Activated CD4-positive, alpha-beta T cell treated with anti-CD3 and anti-CD28 coated beads, Interleukin-2, Interleukin-6, amounts not matched to agents 100 ng/mL and 50 ng/mL, durations not matched to agents 16 hours and 8 hours (primary cell): ENCODE data around the gene CBLN1.
"Not testable (repeated sequence)": the region's sequence is repeated elsewhere in the genome, so short reads cannot be mapped to it uniquely, and the experiment has no call there.

Experiments
- DNase-seq: peaks from one replicate; pipeline ENCODE4 v3.0.0-alpha.2; 2020

Gene CBLN1

DNA sequence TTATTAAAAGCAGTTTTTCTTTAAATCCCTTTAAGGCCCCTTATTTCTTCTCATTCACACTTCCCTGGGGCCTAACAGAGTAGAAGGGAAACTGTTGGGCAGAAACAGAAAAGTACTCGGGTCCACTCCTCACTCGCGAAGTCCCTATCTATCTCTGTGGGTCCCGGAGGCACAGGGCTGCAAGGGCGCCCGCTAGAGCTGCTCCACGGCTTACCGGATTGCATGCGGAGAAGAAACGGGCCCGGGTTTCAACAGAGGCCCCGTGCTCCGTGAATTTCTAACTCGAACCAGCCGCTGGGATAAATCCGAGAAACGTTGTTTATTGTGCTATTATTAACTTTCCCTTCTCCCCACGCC is 4.3 kb downstream of the CBLN1 start:
- no peak for DNase-seq

DNA sequence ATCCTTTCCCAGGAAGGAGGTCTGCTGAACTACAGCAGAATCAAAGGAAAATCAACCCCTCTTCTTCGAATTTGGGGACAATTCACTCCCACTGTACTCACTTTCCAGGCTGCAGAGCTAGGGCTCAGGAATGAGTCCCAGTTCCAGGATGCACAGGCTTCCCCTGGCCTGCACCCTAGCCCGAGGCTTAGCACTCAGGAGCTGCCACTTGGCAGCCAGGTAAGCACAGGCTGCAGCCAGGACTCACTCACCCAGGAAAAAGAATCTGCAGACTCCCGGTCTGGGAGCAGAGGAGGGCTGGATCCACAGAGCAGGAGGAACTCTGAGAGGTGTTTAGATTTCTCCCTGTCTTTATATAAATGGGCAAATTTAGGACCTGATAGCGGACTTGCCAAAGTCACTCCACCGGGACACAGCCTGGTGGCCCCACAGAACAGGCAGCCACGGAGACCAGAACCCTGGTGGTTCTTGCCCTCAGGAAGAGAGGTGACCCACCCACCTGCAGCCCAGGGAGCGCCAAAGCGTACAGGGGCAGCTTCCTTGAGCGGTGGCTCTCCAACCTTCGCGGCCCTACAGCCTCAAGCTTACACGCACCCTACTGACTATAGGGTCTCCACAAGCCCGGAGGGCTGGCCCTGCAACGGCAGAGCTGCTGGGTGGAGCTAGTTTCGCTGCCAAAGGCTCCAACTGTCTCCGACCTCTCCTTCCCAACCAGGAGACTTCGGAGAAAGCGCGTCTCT is 4.8 kb downstream of the CBLN1 start:
- no peak for DNase-seq

DNA sequence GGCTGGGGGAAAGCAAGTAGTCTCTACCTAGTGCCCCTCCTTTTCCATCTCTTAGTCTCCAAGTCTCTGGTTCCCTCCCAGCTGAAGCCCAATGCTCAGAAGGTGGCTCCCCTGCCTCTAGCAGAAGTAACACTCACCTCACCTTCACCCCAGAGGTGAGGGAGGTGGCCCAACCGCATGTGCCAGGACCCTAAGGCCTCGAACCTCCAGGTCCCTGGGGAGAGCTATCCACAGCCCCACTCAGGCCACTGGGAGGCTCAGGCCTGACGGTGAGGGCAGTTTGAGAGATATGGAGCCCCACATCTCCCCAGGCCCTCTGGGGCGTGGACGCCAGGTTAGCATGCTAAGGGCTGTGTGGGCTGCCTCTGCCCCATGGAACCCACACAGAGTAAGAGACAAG is 5.8 kb downstream of the CBLN1 start:
- DNase-seq = no peak

DNA sequence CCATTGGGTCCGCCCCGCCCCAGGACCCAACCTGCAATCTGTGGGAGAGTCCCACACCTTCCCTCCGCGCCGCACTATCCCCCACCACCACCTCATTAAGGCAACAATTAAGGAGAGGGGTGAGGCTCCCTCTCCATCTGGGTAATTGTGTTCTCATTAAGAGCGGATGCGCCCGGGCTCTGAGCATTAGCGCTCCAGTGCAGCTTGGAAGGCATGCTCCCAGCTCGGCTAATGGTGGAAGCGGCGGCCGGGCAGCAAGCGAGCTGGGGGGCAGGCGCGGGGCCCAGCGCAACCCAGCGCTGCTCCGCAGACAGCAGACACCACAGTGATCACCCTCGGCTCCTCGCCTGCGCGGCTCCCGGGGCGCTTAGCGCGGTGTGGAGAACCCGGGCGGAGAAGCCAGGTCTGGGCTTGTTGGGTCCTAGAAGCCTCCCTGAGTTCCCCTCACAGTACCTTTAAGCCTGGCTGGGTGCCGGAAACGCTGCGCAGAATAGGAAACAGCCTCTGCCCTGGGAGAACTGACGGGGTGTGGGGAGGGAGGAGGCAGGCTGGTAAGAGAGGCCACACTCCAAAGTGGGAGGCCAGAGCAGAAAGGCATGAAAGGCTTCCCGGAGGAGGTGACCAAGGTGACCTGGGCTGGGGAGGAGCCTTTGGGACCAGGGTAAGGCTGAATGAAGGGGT is 6.4 kb downstream of the CBLN1 start:
- no peak for DNase-seq

DNA sequence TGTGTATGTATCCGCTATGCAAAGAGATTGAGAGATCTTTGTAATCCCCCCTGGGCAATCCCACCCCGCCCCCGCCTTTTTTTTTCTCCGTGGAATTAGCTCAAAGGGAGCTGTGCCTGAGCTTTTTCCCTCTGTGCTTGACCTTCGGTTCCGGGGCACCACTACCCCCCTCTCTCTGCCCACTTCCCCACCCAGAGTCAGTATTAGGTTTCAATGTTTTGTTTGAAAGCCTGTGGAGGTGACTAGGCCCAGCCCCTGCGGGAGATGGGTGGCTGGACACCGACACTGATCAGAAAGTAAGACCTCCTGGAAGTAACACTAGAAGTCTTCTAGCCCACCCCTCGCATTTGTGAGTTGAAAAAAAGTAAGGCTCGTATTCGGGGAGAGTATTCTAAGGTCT is 7.0 kb downstream of the CBLN1 start:
- no peak for DNase-seq

DNA sequence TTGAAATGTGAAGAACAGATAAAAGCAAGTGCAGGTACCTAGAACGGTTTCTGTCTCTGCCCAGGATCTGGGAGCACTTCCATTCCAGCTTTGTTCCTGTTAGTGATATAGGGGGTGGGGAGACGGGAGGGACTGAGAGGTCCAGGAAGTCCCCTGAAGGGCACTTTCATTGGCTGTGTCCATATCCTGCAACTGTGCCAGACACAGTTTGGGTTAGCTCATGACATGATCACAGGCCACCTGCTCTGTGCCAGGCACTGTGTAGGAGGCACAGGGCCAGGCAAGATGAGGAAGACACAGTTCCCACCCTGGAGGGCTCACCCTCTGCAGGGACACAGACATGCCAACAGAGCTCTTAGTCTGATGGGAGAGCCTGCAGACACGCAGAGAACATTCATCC is 7.9 kb downstream of the CBLN1 start:
- DNase-seq = no peak

DNA sequence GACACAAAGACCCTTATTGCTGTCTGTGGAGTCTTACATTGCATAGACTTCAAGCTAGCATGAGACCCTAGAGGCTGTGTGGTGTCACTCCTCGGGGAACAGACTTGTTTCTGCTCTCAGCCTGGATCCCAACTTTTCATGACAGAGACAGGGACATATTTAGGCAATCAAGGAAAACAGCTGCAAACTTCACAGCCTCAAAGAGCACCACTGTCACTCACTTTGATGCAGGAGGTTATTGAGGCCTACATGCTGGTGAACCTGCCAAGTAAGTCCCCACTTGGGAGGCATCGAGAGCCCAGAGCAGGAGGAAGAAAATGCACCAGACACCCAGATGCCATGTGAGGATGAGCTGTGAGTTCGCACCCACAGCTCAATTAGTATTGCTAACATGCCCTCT is 10.3 kb downstream of the CBLN1 start:
- no peak for DNase-seq

DNA sequence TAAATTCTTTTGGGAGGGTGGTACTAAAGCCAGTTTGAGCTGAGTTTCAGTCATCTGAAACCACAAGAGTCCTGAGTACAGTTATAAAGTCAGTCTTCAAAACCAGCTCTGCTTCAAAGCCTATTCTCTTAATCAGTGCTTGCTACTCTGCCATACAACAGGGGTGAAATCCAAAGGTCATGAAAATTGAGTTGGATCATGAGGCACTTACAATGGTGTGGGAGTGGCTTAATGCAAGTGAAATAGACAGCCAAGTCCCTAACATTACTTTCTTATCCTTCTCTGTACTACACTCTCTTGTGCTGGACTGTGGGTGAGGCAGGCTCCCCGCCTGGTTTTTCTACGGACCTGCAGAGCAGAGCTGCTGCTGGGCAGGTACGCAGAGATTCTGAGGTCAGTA is 12.4 kb downstream of the CBLN1 start:
- no peak for DNase-seq

DNA sequence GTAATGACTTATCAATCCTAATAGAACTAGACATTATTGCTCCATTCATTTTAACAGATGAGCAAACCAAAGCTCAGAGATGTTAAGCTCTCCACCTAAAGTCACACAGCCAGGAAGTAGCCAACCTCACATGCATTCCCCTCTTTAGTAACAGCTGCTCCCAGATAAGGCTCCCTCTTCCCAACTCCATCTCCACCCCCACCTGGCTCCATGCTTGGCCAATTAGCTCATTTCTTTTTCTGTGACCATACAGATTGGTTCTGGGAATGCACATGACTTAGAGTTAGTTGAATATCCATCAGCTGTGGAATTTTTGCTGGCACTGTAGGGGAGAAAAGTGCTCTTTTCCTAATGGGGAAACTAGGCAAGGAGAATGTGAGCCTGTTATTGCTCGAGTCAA is 13.0 kb downstream of the CBLN1 start:
- DNase-seq = no peak

DNA sequence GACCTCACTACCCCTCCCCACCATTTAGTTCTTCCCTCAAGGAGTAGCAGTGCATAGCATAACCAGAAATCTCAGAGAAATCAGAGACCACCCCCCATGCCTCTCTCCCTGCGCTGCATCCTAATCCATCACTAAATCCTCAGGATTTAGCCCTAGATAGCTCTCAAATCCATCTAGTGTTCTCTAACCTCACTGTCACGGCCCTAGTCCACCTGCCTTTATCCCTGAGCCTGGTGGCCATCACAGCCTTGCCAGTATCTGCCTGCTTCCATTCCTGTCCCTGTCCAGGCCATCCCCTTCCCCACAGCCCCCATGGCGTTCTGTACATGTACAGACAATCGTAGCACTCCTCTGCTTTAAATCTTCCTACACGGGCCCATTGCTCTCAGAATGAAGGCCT is 19.1 kb downstream of the CBLN1 start:
- no peak for DNase-seq

DNA sequence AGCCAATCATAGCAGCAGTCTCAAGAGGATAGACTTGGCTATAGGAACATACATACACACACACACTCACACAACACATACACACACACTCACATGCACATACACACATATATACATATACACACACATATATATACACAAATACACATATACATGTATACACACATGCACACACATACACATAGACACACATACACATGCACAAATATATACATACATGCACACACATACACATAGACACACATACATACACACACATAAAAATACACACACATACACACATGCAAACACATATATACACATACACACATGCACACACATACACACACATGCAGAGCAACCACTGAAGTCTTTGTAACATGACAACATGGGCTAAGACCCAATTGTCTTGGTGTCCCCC is 19.7 kb downstream of the CBLN1 start:
- no peak for DNase-seq

DNA sequence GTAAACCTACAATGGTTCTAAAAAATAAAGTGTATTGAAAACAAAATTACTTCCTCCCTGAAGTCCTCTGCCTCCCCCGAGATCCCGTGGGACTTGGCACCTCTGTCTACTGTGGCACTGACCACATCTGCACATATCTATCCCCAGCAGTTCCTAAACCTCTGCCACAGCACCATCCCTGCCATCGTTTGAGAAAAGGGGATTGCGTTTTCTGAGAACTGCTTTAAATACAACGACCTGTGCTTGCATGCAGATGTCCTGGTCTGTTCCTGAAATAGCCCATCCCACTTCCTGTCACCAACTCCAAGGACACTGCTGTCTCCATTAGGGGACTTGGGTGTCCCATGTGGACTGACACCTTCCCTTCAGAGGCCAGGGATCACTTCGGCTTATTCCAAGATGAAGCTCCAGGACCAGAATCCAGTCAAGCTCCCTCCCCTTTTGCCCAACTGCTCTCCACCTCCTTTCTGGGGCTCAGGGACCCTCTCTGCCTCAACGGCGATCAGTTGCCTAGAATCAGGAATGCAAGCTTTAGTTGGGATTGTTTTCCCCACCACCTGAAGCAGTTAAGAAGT is 20.6 kb downstream of the CBLN1 start:
- DNase-seq = no peak

DNA sequence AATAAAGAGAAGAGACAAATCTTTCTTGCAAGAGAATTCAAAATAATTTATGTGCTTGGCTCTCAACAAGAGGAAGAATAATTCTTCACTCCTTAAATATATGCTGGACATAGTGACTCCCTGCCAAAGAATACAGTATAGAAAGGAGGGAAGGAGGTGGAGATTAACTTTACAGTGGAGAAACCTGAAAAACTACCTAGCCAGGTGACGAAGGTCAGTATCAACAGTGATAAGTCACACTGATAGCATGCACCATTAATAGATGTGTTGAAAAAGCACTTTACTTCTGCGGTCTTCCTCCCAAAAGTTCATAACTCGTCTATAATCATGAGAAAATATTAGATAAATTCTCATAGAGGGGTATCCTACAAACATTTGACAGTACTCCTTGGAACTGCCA is 21.4 kb downstream of the CBLN1 start:
- no peak for DNase-seq

DNA sequence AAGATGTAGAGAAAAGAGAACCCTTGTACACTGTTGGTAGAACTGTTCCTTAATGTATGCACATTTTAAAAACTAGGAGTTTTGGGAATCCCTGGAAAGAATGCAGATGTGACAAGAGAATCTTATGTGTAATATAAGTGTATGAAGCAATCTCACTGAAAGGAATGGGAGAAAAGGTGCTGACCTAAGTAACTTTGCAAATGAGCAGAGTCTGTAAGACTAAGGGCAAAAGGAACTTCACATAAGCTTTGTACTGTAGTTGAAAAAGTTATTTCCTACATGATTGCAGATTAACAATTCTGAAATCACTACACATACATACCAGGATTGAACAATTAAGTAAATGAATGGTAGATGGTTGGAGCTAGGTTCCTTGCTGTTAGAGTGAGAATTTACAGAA is 22.3 kb downstream of the CBLN1 start:
- no peak for DNase-seq

DNA sequence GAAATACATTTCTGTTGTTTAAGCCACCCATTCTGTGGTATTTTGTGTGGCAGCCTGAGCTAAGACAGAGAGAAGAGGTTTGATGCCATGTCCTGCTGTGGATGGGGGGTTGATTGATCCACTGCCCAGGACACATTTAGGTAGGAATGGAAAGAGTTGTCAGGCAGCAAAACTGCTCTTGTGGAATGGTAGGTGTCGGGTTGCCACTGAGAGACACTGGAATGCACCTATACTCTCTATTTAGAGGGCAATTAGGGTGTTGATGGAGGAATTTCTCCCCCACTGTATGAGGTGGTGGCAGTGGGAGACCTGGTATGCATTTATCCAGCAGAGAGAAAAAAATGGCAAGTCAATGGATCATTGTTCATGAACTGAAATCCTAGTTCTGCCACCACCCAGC is 30.9 kb downstream of the CBLN1 start:
- DNase-seq = no peak

DNA sequence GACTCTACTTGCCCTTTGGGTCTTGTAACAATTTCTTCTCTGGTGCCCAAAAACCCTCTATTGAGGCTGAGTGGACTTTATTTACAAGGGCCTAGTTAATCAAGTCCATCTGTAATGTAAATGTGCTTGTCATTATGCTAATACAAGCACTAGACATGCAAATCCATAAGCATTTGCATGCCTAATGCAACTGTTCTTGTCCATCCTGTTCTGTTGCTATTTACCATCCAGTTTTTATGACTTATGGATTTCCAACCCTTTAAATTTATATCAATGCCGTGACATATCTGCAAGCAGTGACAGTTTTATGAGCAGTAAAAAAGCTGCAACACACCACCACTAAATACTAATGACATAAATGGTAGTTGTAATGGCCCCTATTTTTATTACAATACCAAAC is 33.4 kb downstream of the CBLN1 start:
- DNase-seq = no peak

DNA sequence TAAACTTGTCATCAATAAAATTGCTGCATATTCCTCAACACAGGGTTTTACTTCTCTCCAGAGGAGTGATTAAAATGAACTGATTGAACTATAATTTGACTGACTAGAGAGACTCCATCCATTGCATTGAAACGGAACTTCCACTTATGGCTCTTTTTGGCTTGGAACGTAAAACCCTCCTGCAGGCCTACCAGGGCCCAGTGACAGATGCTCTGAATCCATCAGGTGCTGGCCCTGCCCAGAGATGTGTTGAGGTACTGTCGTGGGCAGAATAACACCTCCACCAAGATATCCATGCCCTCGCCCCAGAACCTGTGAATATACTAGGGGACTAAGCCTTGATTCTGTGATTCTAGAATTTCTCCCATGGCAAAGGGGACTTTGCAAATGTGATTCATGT is 45.4 kb downstream of the CBLN1 start:
- no peak for DNase-seq

DNA sequence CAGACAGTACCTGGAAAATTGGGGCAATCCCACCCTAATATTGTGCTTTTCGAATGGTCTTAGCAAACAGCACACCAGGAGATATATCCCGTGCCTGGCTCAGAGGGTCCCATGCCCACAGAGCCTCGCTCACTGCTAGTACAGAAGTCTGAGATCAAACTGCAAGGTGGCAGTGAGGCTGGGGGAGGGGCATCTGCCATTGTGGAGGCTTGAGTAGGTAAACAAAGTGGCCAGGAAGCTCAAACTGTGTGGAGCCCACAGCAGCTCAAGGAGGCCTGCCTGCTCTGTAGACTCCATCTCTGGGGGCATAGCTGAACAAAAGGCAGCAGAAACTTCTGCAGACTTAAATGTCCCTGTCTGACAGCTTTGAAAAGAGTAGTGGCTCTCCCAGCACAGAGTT is 53.3 kb downstream of the CBLN1 start:
- not testable (repeated sequence) for DNase-seq
